ENCODE measurements around the gene BUB3.
"Not testable (repeated sequence)": the region's sequence is repeated elsewhere in the genome, so short reads cannot be mapped to it uniquely, and the experiment has no call there.

Gene BUB3

GRCh38 chr10:123154711-123155505, 706 bp downstream of the BUB3 start:
- peak; percentile 66 for DNase-seq (ENCODE audit: low read depth)

GRCh38 chr10:123156078-123156477, 1.9 kb downstream of the BUB3 start:
- DNase-seq (ENCODE audit: low read depth) = peak; percentile 77

DNA sequence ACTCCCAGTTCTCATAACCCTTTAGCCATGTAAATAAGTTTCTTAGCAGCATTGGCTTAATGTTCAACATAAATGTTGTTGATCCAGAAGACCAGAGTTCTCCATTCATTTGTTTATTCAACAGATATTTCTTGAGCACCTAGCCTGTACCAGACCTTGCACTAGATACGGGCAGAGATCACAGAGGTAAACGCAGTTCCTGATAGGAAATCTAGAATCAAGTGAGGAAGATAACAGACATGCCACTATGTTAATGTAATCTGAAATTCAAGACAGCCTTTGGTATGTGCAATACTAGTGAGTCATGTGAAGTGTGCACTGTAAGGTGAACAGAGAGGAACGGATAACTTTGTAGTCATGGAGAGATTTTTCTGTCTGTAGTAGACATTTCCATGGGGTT, 3.0 kb downstream of the BUB3 start:
- peak; percentile 79 for DNase-seq (ENCODE audit: low read depth)

DNA sequence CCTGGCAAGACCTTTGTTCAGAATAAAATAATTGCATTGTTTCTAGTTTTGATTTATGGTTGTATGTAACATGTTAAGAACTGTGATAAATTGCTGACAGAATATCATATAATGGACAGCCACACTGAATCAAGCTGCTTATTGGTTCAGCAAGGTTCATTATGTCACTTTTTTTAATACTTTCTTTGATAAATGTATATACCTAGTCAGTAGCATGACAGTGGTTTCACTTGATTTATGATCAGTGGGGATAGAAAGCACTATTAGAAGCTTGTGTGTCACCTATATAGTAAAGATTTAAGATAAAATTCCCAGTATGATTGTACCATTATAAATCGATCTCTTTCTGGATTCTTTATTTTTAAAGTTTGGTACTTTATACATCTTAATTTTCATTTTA, 4.5 kb downstream of the BUB3 start:
- DNase-seq (ENCODE audit: low read depth) = no peak

GRCh38 chr10:123160311-123160980, 6.2 kb downstream of the BUB3 start:
- DNase-seq (ENCODE audit: low read depth) = no peak

DNA sequence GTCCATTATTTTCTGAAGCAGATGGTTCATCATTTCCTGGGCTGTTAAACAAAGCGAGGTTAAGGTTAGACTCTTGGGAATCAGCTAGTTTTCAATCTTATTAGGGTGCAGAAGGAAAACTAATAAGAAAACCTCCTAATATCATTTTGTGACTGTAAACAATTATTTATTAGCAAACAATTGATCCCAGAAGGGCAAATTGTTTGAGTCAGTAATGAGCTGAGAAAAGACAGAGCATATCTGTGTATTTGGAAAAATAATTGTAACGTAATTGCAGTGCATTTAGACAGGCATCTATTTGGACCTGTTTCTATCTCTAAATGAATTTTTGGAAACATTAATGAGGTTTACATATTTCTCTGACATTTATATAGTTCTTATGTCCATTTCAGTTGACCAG, 10.1 kb downstream of the BUB3 start:
- DNase-seq (ENCODE audit: low read depth) = no peak

DNA sequence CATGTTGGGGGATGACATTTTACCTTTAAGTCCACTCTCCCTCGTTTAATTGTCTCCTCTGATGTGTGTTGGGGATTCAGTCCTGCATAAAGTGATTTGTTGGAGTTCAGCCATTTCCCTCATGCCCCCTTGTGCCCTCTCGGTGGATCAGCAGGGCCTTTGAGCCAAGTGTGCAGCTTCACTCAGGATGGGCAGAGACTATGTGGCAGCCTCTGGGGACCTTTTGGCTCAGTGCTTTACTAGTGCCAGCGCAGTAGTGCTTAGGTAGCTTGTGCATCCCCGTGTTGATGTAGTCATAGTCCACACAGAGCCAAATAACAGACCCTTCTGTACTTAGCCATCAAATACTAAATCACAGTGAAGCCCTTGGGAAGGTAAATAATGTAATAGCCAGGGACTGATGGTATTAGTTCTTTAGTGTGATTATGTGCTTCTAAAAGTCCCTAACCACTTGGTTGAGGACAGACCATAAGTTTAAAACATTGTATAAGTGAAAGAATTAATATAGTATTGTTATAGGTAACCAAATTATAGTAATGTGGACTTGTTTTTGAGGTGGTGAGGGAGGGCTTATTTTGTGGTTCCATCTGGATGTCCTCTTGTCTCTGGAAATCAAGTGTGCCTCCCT, 11.4 kb downstream of the BUB3 start:
- no peak for DNase-seq (ENCODE audit: low read depth)

DNA sequence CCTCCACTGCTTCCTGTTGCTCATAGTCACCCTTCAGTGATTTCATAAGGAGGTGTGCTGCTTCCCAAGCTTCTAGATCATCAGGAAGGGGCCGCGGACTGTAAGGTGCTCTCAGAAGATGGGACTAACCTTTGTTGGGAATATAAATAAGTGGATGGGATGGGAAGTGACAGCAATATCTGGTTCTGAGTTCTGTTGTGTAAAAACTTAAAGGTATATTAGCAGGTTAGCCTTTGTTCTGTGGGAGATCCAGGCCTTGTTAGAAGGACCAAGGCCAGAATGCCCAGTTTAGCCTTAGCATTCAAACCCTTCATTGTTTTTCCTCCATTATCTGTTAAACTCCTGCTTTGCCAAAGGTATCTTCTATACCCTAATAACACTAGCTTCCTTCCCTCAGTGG, 12.4 kb downstream of the BUB3 start:
- no peak for DNase-seq (ENCODE audit: low read depth)

DNA sequence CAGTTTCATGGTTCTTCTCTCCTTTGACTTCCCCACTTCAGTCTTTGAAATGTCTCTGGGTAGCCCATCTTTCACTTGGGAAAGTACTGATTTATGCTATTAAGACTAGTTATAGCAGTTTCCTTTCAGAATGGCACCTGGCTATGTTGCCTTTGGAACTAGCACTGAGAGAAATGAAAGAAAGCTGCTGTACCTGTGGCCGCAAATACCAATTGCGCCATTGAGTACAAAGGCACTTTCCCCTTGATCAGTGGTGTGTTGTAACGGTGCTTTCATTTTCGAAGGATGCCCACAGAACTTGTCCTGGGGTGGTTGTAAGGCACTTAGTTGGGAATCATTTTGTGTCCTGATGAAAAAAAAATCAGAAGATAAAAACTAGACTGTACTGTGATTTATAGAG, 16.8 kb downstream of the BUB3 start:
- DNase-seq (ENCODE audit: low read depth) = no peak

GRCh38 chr10:123171616-123172015, 17.4 kb downstream of the BUB3 start:
- not testable (repeated sequence) for DNase-seq (ENCODE audit: low read depth)

DNA sequence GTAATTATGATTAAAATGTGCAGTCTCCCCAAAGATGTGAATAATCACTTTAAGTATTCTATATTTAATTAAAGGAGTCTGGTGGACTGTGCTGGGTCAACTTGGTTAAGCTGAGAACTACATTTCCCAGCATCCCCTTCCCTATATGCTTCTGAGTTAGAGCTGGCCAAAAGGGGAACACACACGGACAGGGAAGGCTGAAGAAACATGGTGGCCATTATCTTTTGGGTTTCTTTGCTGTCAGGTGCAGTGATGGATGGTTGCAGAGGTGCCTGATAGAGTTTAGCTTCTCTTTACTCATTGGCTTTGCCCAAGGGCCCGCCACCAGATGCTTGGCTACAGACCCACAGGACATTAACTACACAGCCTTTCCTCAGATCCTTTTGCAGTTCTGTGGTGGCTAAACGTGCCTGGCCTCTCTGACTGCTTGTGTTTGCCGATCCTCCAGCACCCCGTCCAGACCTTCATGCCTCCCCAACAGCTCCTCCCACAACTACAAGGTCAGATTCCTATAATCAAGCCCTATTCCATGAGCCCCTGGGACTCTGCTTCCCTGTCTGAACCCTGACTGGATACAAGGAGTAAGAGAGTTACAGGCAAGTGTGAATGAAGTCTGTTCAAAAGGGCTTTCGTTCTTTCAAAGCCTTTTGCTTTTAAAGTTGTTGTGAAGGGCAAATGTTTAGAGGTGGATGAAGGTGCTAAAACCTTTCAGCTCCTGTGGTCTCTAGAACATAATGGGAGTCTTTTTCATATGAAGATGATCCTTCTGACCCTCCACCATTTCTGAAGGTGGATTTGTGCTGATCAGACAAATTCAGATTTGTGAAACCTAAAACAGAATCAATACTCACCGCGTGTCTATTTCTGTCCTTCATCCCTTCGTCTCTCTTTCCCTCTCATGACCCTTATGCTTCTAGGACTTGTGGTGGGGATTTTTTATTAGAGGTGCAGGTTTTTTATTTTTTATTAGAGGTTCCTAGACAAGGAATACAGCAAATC, 21.5 kb downstream of the BUB3 start:
- DNase-seq (ENCODE audit: low read depth) = no peak

DNA sequence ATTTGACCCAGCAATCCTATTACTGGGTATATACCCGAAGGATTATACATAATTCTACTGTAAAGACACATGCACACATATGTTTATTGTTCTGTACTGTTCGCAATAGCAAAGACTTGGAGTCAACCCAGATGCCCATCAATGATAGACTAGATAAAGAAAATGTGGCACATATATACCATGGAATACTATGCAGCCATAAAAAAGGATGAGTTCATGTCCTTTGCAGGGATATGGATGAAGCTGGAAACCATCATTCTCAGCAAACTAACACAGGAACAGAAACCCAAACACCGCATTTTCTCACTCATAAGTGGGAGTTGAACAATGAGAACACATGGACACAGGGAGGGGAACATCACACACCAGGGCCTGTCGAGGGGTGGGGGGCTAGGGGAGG, 24.2 kb downstream of the BUB3 start:
- not testable (repeated sequence) for DNase-seq (ENCODE audit: low read depth)

DNA sequence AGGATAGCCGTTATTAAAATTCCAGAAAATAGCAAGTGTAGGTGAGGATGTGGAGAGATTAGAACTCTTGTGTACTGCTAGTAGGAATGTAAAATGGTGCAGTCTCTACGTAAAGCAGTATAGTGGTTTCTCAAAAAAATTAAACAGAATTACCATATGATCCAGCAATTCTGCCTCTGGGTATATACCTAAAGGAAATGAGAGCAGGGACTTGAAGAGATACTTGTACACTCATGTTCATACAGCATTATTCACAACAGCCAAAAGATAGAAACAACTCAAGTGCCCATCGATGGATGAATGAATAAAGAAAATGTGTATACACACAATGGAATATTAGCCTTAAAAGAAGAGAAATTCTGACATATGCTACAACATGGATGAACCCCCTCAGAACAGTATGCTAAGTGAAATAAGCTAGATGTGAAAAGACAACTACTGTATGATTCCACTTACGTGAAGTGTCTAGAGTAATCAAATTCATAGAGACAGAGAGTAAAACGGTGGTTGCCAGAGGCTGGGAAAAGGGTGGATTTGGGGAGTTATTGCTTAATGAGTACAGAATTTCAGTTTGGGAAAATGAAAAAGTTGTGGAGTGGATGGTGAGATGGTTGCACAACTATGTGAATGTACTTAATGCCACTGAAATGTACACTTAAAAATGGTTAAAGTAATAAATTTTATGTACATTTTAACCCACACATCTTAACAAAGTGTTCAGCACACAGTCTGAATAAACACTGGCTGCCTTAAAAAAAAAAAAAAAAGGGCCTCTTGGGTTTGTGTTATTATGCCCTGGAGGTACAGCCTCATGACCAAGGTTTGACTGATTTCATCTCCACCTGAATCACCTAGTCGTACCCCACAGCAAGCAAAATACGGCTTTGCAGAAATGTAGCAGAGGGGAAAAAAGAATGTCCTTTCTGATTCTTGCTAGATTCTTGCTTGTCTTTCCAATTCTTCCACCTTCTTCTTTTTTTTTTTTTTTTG, 26.2 kb downstream of the BUB3 start:
- no peak for DNase-seq (ENCODE audit: low read depth)

DNA sequence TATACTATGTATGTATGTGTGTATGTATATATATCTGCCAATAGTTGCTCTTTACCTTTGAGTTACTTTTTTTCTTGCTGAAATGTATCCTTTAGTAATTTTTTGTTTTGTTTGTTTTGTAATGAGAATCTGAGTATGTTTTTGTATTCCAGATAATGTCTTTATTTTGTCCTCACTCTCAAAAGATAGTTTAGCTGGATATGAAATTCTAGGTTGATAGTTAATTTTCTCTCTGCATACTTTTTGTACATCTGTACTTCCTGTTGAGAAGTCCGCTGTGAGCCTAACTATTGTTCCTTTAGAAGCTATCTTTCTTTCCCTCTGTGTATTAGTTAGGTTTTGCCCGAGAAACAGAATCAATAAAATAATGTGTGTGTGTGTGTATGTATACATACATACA, 29.5 kb downstream of the BUB3 start:
- no peak for DNase-seq (ENCODE audit: low read depth)

DNA sequence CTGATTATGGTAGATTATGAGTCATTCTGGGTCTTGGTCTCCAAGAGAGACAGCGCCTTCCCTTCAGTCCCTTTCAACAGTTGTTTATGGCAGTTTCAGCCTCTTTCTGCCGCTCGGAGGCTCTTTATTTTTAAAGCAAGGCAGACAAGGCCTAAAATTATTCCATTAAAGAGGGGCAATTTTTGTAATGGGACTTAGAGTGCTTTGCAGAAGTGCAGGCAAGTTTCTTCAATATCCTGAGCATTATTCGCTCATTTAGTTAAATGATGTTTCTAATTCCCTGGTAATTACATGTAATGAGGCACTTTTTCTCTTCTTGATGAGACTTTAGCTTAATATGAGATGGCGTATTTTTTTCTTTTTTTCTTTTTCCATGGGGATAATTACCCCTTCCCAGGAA, 33.6 kb downstream of the BUB3 start:
- DNase-seq (ENCODE audit: low read depth) = no peak

DNA sequence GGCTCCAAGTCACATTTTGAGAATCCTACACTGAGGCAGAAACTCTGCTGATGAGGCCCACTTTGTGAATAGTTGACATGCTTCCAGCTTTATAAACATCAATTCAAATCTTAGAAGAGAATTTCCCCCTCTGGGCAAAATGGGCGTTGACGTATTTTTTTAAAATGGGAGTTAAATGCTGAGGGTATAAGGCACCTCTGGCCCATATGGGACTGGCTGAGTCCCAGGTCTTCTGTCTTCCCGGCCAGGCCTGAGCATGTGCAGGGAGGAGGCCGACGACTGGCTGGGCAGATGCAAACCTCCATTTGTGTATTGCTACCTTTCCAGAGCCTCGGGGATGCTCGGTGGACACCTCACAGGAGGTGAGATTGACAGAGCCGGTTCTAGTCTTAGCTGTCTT, 37.7 kb downstream of the BUB3 start:
- no peak for DNase-seq (ENCODE audit: low read depth)

DNA sequence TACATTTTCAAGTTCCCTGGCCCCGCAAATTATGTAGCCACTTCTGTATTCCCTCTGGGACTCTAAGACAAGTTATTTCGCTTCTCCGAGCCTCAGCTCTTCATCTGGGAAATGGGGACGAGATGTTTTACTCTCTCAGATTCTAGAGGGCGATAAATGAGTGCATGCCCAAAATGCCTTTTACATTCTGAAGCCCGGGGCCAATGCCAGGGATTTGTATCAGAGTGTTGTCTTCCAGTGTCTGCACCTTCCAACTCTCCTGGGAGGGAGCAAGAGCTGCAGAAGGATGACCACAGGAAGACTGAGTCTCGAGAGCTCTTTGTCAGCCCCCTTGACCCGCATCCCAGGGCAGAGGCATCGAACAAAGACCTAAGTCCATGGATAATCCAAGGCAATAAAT, 39.9 kb downstream of the BUB3 start:
- no peak for DNase-seq (ENCODE audit: low read depth)

GRCh38 chr10:123200531-123200930, 46.3 kb downstream of the BUB3 start:
- no peak for DNase-seq (ENCODE audit: low read depth)

DNA sequence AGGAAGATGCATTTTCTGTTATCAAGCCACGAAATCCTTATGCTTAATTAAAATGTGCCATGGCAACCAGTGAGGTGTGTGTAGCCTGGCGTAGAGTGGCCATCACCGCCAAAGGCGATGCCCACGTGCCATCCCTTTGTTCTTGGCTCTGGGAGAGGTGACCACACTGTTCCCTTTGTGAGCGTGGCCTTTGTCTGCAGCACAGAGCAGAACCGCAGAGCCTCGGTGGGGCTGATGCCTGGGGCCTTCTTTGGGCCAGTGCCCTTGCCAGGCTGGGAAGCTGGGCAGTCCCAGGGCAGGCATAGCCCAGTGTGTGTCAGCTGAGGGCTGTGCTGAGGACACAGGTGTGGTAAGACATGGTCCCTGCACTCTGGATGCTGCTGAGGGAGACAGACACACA, 48.3 kb downstream of the BUB3 start:
- DNase-seq (ENCODE audit: low read depth) = no peak

DNA sequence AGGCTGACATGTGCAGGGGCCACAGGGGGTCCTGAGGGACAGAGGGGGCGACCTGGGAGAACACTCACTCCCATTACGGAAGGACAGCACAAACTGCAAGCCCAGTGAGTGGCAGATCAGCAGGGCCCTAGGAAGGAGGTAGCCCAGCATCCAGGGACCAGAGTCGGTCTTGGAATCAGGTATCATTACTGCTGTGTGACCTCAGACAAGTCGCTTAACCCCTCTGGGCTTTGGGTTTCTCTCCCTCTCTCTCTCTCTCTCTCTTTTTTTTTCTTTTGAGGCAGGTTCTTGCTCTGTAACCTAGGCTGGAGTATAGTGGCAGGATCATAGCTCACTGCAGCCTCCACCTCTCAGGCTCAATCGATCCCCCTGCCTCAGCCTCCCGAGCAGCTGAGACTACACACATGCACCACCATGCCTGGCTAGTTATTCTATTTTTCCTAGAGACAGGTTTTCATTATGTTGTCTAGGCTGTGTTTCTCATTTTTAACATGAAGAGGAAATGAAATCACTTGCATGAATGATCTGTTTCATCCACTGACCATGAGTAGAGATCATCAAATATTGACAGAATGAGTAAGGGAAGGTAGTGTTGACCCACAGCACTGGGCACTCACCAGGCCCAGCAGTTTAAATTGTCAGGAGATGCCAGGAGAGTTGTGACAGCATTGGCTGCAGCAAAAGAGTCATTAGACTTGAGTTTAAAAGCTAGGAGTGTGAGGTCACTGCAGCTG, 49.4 kb downstream of the BUB3 start:
- no peak for DNase-seq (ENCODE audit: low read depth)

Data from ELR (cell line).